NK-92 (cell line): Measurements from ENCODE around the gene EFEMP1.
"Not testable (repeated sequence)": the region's sequence is repeated elsewhere in the genome, so short reads cannot be mapped to it uniquely, and the experiment has no call there.

ENCODE experiments used
- DNase-seq: peaks from one replicate; lab custom pipeline; 2025; ENCODE audit not compliant: unreplicated experiment; lab: John Stamatoyannopoulos, UW

Gene EFEMP1

DNA sequence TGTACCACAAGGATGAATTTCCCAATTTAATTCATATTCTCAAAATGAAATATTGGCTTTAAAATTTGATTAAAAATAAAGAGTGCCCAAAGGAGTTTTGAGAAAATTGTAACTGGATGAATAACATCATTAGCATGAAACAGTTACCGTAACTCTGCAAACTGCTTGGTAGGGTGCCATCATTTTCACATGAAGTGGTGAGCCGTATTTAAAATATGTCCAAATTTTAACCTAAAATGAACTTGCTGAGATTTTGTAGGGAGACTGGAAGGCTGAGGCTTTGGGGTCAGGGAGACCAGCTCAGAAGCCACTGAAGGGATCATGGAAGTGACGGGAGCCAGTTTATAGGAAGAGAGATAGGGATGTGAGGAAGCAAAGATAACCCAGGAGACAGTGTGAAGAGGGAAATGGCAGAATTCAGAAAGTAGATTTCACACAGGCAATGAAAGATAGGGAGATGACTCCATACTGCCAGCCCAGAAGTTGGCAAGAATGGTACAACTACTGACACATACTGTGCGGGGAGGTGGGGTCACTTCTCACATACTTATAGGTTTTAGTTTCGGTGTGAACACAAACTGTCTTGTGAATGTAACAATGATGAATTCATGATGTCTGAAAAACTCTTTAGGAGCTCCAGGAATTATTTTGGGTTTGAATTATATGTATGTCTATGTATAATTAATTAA, 53.8 kb downstream of the EFEMP1 start:
- DNase-seq, result no peak

DNA sequence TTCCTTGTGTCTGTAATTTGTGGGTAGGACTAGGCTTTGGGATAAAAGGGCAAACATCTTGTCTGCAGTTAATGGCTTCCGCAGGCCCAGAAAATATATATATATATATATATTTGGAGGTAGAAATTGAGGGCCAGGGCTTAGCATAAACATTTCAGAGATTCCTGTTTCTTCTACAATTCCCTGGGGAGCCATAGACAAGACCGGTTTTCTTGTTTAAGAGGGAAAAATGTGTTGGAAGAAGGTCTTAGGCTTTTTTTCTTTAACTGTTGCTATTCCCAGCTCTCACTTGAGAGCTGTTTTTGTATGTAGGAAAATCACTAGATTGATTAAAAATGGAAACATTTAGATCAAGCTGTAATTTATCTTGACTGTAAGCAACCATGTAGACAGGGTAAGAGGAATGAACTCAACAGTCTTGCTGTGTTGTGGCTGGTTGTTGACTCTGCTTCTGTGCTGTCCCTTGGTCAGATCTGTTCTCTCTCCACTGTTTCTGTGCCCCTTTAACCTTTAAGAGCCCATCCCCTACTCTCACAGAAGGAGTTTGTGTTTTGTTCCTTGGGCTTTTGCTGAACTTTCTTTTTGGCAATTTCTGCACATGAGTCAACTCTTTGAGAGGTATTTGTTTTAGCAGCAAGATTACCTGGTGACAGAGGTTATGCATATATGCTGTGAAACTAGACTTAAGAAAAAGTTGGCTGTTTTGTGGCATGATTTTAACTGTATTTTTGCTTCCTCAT, 58.3 kb downstream of the EFEMP1 start:
- DNase-seq, result no peak

GRCh38 chr2:55864351-55865084, 59.1 kb downstream of the EFEMP1 start:
- DNase-seq, result no peak

DNA sequence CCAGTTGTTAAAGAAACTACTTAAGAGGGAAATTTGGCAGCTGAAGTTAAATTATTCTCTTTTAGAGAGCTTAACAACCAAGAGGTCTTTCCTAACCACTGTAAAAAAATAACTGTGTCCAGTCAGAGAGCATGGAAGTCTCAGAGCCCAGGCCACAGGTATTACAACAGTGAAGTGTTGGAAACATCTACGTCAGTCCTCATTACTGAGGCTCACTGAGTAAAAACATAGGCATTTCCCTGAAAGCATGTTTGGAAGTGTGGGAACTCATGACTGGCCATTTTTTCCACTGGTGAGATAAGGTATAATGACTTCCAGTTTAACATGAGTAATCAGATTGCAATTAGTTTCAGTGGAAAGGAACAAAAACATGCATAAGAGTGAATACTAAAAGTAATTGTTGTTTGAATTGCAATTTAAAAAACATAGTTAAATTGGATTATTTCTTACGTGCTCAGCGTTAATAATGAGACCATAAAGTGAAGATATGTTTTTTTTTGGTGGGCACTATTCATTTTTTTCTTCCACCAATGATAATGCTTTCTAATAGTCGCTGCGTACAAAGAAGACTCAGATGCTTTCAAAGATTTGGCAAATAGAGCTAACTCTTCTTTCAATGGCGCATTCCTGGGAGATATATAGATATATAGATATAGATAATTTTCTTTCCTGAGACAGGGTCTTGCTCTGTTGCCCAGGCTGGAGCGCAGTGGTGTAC, 60.8 kb downstream of the EFEMP1 start:
- DNase-seq, result no peak

- no peak for DNase-seq
Measured at GRCh38 chr2:55862246-55862645, 61.3 kb downstream of the EFEMP1 start.

DNA sequence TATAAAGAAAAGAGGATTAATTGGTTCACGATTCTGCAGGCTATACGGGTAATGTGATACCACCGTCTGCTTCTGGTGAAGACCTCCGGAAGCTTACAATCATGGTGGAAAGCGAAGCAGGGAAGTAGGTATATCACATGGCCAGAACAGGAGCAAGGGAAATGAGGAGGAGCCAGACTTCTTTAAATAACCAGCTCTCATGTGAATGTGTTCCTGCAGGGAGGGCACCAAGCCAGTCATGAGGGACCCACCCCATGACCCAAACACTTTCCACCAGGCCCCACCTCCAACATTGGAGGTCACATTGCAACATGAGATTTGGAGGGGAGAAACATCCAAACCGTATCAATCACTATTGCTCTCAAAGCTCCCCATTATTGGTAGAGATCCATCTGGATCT, 61.8 kb downstream of the EFEMP1 start:
- DNase-seq, result no peak

DNA sequence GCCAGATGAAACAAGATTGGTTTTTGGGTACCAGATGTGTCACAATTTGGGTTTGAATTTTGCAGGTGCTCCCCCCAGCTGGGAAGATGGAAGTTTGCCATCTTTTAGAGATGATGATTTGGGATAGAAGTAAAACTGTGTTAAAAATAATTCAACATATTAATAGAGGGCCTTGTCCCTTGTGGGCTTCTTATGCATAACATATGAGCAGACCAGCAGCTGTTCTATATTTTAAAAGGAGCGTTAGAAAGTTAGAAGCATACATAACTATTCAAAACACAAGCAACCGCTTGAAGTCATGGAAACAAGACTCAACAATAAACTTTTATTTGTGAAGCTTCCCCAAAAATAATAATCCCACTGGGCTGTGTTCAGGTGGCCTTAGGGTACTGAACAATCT, 62.8 kb downstream of the EFEMP1 start:
- DNase-seq, result no peak

GRCh38 chr2:55859875-55860274, 63.7 kb downstream of the EFEMP1 start:
- DNase-seq, result no peak

DNA sequence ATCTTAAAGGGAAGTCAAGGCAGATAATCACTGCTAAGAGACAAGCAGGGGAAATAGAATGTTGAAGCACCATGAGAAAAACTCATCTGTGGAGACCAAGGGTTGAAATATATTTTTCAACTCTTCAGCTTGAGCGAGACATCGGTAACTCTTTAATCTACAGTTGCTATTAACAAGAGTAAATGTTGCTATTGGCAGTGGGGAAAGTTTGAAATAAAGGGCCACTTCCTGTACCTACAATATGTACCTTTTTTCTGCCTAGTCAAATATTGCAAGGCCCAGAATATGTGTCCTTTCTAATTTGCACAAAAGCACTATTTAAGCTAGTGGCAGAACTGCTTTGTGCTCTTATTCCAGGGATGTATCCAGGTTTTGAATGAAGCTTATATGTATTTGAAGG, 65.8 kb downstream of the EFEMP1 start:
- no peak for DNase-seq

- DNase-seq, result no peak
Measured at GRCh38 chr2:55856936-55857335, 66.6 kb downstream of the EFEMP1 start.

DNA sequence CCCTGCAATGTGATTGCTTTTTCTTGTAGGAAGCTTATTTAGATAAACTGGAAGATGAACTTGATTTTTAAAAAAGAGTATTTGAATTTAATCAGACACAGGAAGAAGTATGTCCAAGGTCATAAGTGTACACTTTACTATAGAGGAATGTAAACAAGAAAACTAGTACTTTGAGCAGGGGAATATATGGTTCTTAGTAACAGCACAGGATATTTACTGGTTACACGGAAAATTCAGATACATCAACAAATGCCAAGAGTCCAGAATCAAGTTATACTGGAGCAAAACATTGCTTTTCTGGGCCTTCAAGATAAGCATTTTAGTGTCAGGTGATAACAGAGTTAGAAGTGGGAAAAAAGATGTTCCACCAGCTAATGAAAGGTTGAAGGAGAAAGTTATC, 75.5 kb downstream of the EFEMP1 start:
- no peak for DNase-seq

DNA sequence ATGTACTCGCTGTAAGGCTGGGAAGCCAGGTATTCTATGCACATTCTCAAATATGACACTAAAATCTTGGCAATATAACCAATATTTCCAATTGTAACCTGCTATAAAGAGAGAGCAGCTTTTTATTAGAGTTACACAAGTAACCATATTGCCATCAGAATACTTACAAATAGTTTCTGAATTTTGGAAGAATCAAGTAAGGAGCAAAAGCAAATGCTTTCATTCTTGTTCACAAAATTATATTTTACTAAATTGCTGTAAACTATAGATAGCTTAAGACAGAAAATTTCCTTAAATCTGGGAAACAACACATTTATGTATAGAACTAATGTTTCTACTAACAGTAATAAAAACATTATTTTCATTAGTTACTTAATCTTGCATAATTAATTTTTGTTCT, 77.2 kb downstream of the EFEMP1 start:
- DNase-seq, result no peak

- no peak for DNase-seq
Measured at GRCh38 chr2:55844986-55845385, 78.6 kb downstream of the EFEMP1 start.

DNA sequence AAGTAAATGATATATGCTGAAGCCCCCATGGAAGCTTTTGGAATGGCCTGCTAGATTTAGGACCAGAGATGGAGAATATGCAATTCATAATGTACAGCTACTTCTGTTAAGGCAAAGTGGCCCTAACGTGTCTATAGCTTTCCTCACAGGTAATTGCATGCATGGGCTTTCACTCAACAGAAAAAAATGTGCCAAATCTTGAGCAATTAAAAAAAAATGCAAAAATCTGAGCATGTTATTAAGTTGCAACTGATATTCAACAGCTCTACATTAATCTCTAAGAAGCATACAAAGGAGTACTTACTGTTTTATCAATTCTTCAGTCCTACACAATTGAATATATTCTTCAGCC, 79.6 kb downstream of the EFEMP1 start:
- DNase-seq, result no peak

GRCh38 chr2:55843096-55843993, 80.2 kb downstream of the EFEMP1 start:
- DNase-seq, result no peak

GRCh38 chr2:55842046-55842445, 81.5 kb downstream of the EFEMP1 start:
- no peak for DNase-seq

DNA sequence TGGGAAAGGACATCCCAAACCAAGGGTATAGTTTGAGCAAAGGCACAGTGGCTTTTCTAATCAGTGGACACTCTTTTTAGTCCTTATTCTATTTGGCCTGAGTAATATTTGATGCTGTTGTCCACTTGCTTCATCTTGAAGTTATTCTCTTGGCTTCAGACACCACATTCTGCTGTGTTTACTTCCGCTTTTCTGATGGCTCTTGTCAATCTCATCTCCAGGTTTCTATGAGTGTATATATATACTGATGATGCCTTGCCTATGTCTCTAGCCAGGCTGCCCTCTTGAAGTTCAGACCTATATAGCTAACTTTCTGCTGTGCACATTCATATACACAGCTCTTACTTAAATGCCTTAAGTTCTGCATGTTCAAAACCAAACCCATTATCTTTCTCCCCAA, 83.1 kb downstream of the EFEMP1 start:
- no peak for DNase-seq

DNA sequence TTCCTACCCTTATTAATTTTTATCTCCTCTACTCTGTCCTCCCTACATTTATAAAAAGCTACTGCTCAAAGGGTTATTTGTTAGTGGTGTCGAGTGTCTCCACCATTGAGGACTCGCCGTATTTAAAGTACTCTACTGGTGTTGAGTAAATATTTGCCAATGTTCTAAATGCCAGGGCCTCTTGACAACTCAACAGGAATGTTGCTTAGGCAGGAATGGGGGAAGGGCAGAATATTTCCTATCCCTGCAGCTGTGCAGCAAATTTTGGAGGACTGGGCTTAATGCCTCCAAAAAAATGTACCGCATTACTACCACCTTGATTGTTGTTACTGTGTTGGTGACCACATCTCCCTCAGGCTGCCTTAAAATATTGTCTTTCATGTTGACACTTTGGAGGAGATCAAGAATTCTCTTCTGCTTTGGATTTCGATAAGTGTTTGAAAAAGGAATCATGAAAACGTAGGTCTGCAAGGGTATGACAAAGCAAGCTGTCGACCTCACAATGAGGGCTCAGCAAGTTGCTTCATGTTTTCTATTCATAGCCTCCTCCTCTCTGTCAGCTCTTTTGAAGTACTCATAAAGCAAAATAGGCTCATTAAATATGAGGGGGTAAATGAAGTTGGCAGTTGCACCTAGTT, 84.3 kb downstream of the EFEMP1 start:
- DNase-seq, result no peak

GRCh38 chr2:55838653-55839052, 84.9 kb downstream of the EFEMP1 start:
- no peak for DNase-seq

DNA sequence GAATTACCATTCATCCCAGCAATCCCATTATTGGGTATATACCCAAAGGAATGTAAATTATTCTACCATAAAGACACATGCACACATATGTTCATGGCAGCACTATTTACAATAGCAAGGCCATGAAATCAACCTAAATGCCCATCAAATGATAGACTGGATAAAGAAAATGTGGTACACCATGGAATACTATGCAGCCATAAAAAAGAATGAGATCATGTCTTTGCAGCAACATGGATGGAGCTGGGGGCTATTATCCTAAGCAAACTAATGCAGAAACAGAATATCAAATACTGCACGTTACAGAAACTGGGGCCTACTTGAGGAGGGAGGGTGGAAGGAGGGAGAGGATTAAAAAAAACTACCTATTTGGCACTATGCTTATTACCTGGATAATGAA, 85.5 kb downstream of the EFEMP1 start:
- not testable (repeated sequence) for DNase-seq
